Measurements from ENCODE around the gene SNIP1.
A peak's percentile ranks its signal among the peaks of the same experiment; 100 is the strongest.

- peak; percentile 97 to 99 (median 99) for TF ChIP-seq CTCF (IDR thresholded peaks at IDR 0.05)
- no peak for TF ChIP-seq POLR2A (IDR thresholded peaks at IDR 0.05)
Measured at GRCh38 chr1:37486680-37487618, 67.1 kb downstream of the SNIP1 start.
